ES-I3 (cell line): ENCODE data around the gene ADAMTS15.

Source experiments
- H3K36me3 ChIP-seq: 2 replicates; pipeline ENCODE4 v1.6.1; 2013; ENCODE audit warnings: mild to moderate bottlenecking, low read length, control low read depth, moderate library complexity; ENCODE audit not compliant: insufficient read depth
- H3K4me1 ChIP-seq: 2 replicates; pipeline ENCODE4 v1.6.1; 2013; ENCODE audit warnings: mild to moderate bottlenecking, control low read depth, low read length; ENCODE audit not compliant: insufficient read depth
- H3K9ac ChIP-seq: 2 replicates; pipeline ENCODE4 v1.6.1; 2013; ENCODE audit warnings: low read depth, mild to moderate bottlenecking, low read length, moderate library complexity
- H3K9me3 ChIP-seq: 2 replicates; pipeline ENCODE4 v1.6.1; 2013; ENCODE audit warnings: mild to moderate bottlenecking, low read length, moderate library complexity; ENCODE audit not compliant: control insufficient read depth, insufficient read depth

Gene ADAMTS15

GRCh38 chr11:130452940-130453339 lies 4.5 kb downstream of the ADAMTS15 start:
- Histone ChIP-seq H3K9ac (no peak overlapping the region), H3K36me3 (no peaks in the 10 kb centered on the region), H3K9me3 (no peaks in the 10 kb centered on the region), H3K4me1 (peaks cover 6% of the 10 kb centered on the region; the same call in 1 of the 2 replicates)

- H3K36me3 ChIP-seq = no peaks in the 10 kb centered on the region
- H3K4me1 ChIP-seq = peaks cover 6% of the 10 kb centered on the region; the same call in 1 of the 2 replicates
- no peak overlapping the region for H3K9ac ChIP-seq
- H3K9me3 ChIP-seq = no peaks in the 10 kb centered on the region
These were observed 6.2 kb downstream of the ADAMTS15 start for GRCh38 chr11:130454491-130455252.

DNA sequence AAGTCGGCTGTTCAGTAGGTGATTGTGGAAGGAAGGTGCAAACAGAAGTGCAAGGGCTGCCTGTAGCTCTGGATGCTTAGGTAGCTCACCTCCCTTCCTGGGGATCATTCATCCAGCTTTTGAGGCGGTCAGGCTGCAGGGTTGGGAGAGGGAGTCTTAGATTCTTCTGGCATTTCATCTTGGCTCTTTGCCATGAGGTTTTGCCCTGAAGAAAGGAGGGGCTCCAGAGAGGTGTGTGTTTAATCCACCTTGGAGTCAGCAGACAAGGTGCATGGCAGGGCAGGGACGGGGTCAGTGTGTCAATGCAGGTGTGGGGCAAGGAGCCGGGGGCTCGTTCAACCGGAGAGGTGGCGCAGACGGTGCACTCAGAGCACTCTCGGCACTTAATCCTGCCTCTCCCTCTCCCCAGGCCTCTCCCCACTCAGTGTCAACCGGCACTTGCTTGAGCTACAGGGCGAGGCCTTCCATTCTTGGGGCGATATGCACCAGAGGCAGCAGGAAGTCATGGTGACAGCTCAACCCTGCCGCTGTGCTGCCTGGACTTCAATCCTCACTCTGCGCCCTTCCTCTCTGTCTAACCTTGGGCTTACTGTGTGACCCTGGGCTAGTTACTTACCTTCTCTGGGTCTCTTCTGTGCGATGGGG lies 7.2 kb downstream of the ADAMTS15 start:
- H3K9me3 ChIP-seq = no peaks in the 10 kb centered on the region
- 0 out of 2 replicates have a peak, but pooled peaks cover 4% of the 10 kb centered on the region for H3K4me1 ChIP-seq
- no peaks in the 10 kb centered on the region for H3K36me3 ChIP-seq
- no peak overlapping the region for H3K9ac ChIP-seq

- Histone ChIP-seq H3K9ac (no peak overlapping the region), H3K36me3 (no peaks in the 10 kb centered on the region), H3K4me1 (0 out of 2 replicates have a peak, but pooled peaks cover 2% of the 10 kb centered on the region), H3K9me3 (no peaks in the 10 kb centered on the region)
These were observed 7.8 kb downstream of the ADAMTS15 start for GRCh38 chr11:130456286-130456685.

- Histone ChIP-seq H3K4me1 (no peaks in the 10 kb centered on the region), H3K9ac (no peak overlapping the region), H3K36me3 (no peaks in the 10 kb centered on the region), H3K9me3 (no peaks in the 10 kb centered on the region)
These were observed 9.4 kb downstream of the ADAMTS15 start for GRCh38 chr11:130457623-130458409.

DNA sequence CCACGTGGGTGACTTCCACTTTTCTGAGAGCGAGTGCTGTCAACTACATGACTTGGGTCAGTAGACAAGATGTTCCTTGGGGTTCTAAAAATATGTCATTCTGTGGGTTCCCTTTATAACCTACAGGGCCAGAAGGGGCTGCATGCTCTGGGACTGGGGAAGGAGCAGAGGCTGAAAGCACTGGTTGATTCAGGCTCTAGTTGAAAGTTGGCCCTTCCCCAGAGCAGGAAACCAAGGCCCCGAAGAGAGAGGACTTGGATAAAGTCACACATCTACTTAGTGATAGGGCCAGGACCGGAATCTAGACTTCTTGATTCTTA lies 9.9 kb downstream of the ADAMTS15 start:
- H3K4me1 ChIP-seq = no peaks in the 10 kb centered on the region
- no peak overlapping the region for H3K9ac ChIP-seq
- H3K36me3 ChIP-seq = no peaks in the 10 kb centered on the region
- H3K9me3 ChIP-seq = no peaks in the 10 kb centered on the region

- H3K4me1 ChIP-seq = no peaks in the 10 kb centered on the region
- H3K9me3 ChIP-seq = no peaks in the 10 kb centered on the region
These were observed 11.1 kb downstream of the ADAMTS15 start for GRCh38 chr11:130459521-130459920.

GRCh38 chr11:130462101-130462885 lies 13.8 kb downstream of the ADAMTS15 start:
- Histone ChIP-seq H3K4me1 (no peaks in the 10 kb centered on the region), H3K9me3 (no peaks in the 10 kb centered on the region), H3K9ac (no peak overlapping the region), H3K36me3 (no peaks in the 10 kb centered on the region)

More at GRCh38 chr11:130459521-130459920, 11.1 kb downstream of the ADAMTS15 start:
- Histone ChIP-seq H3K9ac (no peak overlapping the region), H3K36me3 (no peaks in the 10 kb centered on the region)

- Histone ChIP-seq H3K36me3 (no peaks in the 10 kb centered on the region), H3K9ac (no peak overlapping the region), H3K9me3 (no peaks in the 10 kb centered on the region), H3K4me1 (no peaks in the 10 kb centered on the region)
These were observed 14.5 kb downstream of the ADAMTS15 start for GRCh38 chr11:130462931-130463330.

- H3K36me3 ChIP-seq = no peaks in the 10 kb centered on the region
- H3K9me3 ChIP-seq = no peaks in the 10 kb centered on the region
- no peak overlapping the region for H3K9ac ChIP-seq
- H3K4me1 ChIP-seq = no peaks in the 10 kb centered on the region
These were observed 15.9 kb downstream of the ADAMTS15 start for GRCh38 chr11:130464291-130464812.

- no peaks in the 10 kb centered on the region for H3K9me3 ChIP-seq
- H3K9ac ChIP-seq = no peak overlapping the region
- H3K4me1 ChIP-seq = no peaks in the 10 kb centered on the region
- H3K36me3 ChIP-seq = no peaks in the 10 kb centered on the region
These were observed 16.8 kb downstream of the ADAMTS15 start for GRCh38 chr11:130465263-130465662.

GRCh38 chr11:130467116-130467900 lies 18.9 kb downstream of the ADAMTS15 start:
- peaks cover 4% of the 10 kb centered on the region; the same call in 1 of the 2 replicates for H3K36me3 ChIP-seq
- H3K4me1 ChIP-seq = no peaks in the 10 kb centered on the region

GRCh38 chr11:130469181-130469580 lies 20.7 kb downstream of the ADAMTS15 start:
- H3K36me3 ChIP-seq = peaks cover 4% of the 10 kb centered on the region; the same call in 1 of the 2 replicates
- H3K9ac ChIP-seq = no peak overlapping the region
- no peaks in the 10 kb centered on the region for H3K9me3 ChIP-seq
- H3K4me1 ChIP-seq = no peaks in the 10 kb centered on the region

More at GRCh38 chr11:130467116-130467900, 18.9 kb downstream of the ADAMTS15 start:
- no peak overlapping the region for H3K9ac ChIP-seq
- no peaks in the 10 kb centered on the region for H3K9me3 ChIP-seq
